Activated naive CD4-positive, alpha-beta T cell treated with anti-CD3 and anti-CD28 coated beads, Interleukin-2, amount 10 ng/mL, durations not matched to agents 7 days and 5 days (primary cell): ENCODE results near the gene CARTPT.

Source experiments
- CTCF ChIA-PET: fragments of 350-600 bp; sonication (Branson Sonifier 250); formaldehyde crosslinking; loops from one replicate; lab custom pipeline; 2021; ENCODE audit warnings: antibody characterized with exemption; lab: Charles Lee
- DNase-seq: peaks from one replicate; pipeline ENCODE4 v3.0.0-alpha.2; 2020
- H3K27ac Mint-ChIP-seq: one replicate; pipeline ENCODE4 v1.8.0; 2021; ENCODE audit warnings: mild to moderate bottlenecking, moderate library complexity, mixed read lengths
- H3K27me3 Mint-ChIP-seq: one replicate; pipeline ENCODE4 v1.8.0; 2021; ENCODE audit warnings: mild to moderate bottlenecking, mixed read lengths
- H3K36me3 Mint-ChIP-seq: one replicate; pipeline ENCODE4 v1.8.0; 2021; ENCODE audit warnings: mixed read lengths
- H3K4me1 Mint-ChIP-seq: one replicate; pipeline ENCODE4 v1.8.0; 2021; ENCODE audit warnings: mixed read lengths
- H3K4me3 Mint-ChIP-seq: one replicate; pipeline ENCODE4 v1.8.0; 2021; ENCODE audit warnings: mild to moderate bottlenecking, moderate library complexity, mixed read lengths
- H3K9me3 Mint-ChIP-seq: one replicate; pipeline ENCODE4 v1.8.0; 2021; ENCODE audit warnings: mixed read lengths

CARTPT gene

GRCh38 chr5:71719063-71719964 lies at the start of gene CARTPT:
Gene CARTPT (plus strand): TSS chr5:71719275. CDS start chr5:71719294, 19 bp downstream.
- peaks cover 61% of the 10 kb centered on the region for H3K27me3 Mint-ChIP-seq
- H3K9me3 Mint-ChIP-seq = no peaks in the 10 kb centered on the region
- CTCF ChIA-PET = no interaction called here
- no peak within 1 kb of the TSS for H3K4me3 Mint-ChIP-seq
- peak; percentile 23 for DNase-seq
- no peaks in the 10 kb centered on the region for H3K4me1 Mint-ChIP-seq
- H3K27ac Mint-ChIP-seq = no peak within 1 kb of the TSS
- no peaks in the 10 kb centered on the region for H3K36me3 Mint-ChIP-seq

DNA sequence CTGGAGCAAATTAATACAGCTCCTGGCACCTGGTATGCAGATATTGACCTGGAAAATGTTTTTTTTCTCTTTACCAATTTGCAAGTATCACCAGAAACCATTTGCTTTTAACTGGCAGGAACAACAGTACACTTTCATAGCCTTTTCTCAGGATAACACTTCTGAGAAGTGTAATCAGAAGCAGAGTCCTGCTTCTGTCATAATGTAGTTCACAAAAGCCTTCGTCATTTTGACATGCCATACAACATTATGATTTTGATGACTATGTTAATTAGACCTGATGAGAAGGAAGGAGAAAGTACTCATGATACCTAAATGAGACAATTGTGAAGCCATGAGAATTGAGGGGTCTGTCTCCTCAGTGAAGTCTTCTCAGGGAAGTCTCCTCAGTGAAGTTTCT lies 41.1 kb upstream of the CARTPT start:
- no peaks in the 10 kb centered on the region for H3K36me3 Mint-ChIP-seq
- CTCF ChIA-PET = no interaction called here
- H3K4me3 Mint-ChIP-seq = no peak overlapping the region
- H3K27me3 Mint-ChIP-seq = peaks cover 21% of the 10 kb centered on the region
- H3K9me3 Mint-ChIP-seq = no peaks in the 10 kb centered on the region
- no peak for DNase-seq
- H3K27ac Mint-ChIP-seq = no peak overlapping the region
- H3K4me1 Mint-ChIP-seq = no peaks in the 10 kb centered on the region

DNA sequence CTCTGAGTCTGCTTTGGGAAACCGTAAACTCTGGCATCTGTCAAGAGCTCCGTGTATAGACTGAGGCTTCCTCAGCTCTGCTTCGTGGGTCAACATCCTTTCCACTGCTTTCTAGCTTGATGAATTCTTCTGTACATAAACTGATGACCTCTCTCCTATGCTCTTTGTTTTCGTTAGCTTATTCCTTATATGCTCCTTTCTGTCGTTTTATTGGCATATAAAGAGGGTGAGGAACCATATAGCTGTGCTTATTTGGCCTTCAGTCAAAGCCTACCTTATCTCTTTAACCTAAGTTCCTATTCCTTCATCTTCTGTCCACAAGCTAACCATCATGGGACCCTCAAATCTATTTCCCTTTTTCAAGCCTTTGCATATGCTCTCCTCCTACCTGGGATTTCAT lies 39.4 kb upstream of the CARTPT start:
- DNase-seq = no peak
- Mint-ChIP-seq H3K36me3 (no peaks in the 10 kb centered on the region), H3K4me1 (no peaks in the 10 kb centered on the region), H3K9me3 (no peaks in the 10 kb centered on the region), H3K27me3 (peaks cover 26% of the 10 kb centered on the region), H3K4me3 (no peak overlapping the region), H3K27ac (no peak overlapping the region)
- CTCF ChIA-PET = no interaction called here

- Mint-ChIP-seq H3K36me3 (no peaks in the 10 kb centered on the region), H3K4me3 (no peak overlapping the region), H3K4me1 (no peaks in the 10 kb centered on the region), H3K27me3 (peaks cover 29% of the 10 kb centered on the region), H3K9me3 (peaks cover 3% of the 10 kb centered on the region), H3K27ac (no peak overlapping the region)
- DNase-seq = no peak
- CTCF ChIA-PET = no interaction called here
Observed at GRCh38 chr5:71680510-71680909, 38.6 kb upstream of the CARTPT start.

DNA sequence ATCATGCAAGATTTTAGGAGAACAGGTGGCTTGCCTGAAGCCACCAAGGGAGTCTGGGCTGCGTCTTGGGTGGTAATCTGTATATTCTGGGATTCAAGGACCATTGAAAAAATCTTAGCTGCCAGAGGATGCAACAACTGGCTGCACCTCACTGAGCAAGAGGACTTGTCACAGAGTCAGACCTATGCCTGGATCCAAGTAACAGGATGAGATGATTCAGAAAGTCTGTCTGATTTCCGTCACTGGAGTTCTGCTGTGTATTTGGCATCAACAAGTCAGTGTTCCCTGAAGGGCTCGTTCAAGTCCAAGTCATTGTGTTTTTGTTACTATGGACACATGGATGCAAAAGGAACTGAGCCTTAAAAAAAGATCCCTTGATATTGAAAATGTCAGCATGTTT lies 37.8 kb upstream of the CARTPT start:
- peaks cover 3% of the 10 kb centered on the region for H3K9me3 Mint-ChIP-seq
- H3K27ac Mint-ChIP-seq = no peak overlapping the region
- DNase-seq = no peak
- peaks cover 31% of the 10 kb centered on the region for H3K27me3 Mint-ChIP-seq
- CTCF ChIA-PET = no interaction called here
- no peaks in the 10 kb centered on the region for H3K36me3 Mint-ChIP-seq
- H3K4me1 Mint-ChIP-seq = no peaks in the 10 kb centered on the region
- H3K4me3 Mint-ChIP-seq = no peak overlapping the region

DNA sequence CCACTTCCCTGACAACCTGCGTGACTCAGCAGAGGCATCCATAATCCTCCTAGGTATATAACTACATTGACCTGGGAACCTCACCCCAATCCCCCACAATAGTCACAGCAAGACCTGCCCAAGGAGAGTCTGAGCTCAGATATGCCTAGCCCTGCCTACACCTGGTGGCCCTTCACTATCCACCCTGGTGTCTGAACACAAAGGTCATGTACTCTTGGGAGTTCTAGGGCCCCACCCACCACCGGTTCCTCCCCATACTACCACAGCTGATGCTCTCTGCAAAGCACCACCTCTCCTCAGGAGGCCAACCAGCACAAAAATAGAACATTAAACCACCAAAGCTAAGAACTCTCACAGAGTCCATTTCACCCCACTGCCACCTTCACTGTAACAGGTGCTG lies 34.8 kb upstream of the CARTPT start:
- no peak for DNase-seq
- Mint-ChIP-seq H3K4me1 (no peaks in the 10 kb centered on the region), H3K27me3 (peaks cover 30% of the 10 kb centered on the region), H3K4me3 (no peak overlapping the region), H3K27ac (no peak overlapping the region), H3K36me3 (no peaks in the 10 kb centered on the region), H3K9me3 (peaks cover 3% of the 10 kb centered on the region)
- CTCF ChIA-PET = no interaction called here

GRCh38 chr5:71693828-71694427 lies 25.1 kb upstream of the CARTPT start:
- peaks cover 3% of the 10 kb centered on the region for H3K9me3 Mint-ChIP-seq
- no peak overlapping the region for H3K4me3 Mint-ChIP-seq
- peaks cover 24% of the 10 kb centered on the region for H3K27me3 Mint-ChIP-seq
- H3K4me1 Mint-ChIP-seq = peaks cover 8% of the 10 kb centered on the region
- no peak for DNase-seq
- no peak overlapping the region for H3K27ac Mint-ChIP-seq
- CTCF ChIA-PET = no interaction called here
- H3K36me3 Mint-ChIP-seq = peaks cover 2% of the 10 kb centered on the region

DNA sequence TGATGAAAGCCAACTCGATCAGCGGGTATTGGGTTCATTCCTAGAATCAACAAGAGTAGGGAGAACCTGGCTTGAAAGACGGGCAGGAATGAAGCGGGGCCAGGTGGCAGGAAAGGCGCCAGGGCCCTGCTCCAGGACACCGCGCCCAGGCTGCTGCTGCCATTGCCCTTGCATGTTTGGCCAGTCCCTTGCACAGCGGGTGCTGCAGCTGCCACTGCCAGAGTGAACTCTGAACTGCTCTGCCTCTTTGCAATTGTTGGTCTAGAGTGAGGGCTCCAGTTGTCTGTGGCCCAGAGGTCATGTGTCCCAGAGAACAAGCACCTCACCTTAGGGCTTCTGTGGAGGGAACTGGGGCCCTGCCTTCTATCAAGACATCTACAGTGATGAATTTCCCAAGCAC lies 24.0 kb upstream of the CARTPT start:
- Mint-ChIP-seq H3K27me3 (peaks cover 22% of the 10 kb centered on the region), H3K9me3 (peaks cover 3% of the 10 kb centered on the region), H3K4me1 (peaks cover 8% of the 10 kb centered on the region), H3K4me3 (no peak overlapping the region), H3K27ac (no peak overlapping the region), H3K36me3 (peaks cover 2% of the 10 kb centered on the region)
- no peak for DNase-seq
- CTCF ChIA-PET = no interaction called here

- Mint-ChIP-seq H3K9me3 (peaks cover 3% of the 10 kb centered on the region), H3K4me3 (no peak overlapping the region), H3K27ac (no peak overlapping the region), H3K36me3 (peaks cover 2% of the 10 kb centered on the region), H3K27me3 (peaks cover 22% of the 10 kb centered on the region), H3K4me1 (peaks cover 8% of the 10 kb centered on the region)
- CTCF ChIA-PET = no interaction called here
- DNase-seq = no peak
Observed at GRCh38 chr5:71695595-71695994, 23.5 kb upstream of the CARTPT start.

DNA sequence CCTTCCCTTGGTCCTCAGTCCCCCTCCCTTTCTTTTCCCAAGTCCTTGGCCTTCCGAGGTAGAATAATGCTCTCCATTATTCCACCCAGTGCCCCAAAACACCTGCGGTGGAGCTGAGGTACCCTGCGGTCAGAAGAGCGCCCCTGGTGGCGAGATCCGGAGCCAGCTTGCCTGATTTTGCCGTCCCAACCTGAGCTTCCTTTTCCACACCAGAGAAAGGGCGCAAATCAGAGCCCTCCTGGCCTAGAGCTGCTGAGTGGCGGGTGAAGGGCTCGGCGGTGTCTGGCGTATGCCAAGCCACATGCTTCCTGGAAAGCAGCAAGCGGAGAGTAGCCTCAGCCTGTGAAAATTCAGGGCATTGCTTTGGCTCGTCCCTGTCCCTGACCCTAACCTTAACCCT lies 21.1 kb upstream of the CARTPT start:
- H3K4me3 Mint-ChIP-seq = no peak overlapping the region
- H3K36me3 Mint-ChIP-seq = peaks cover 2% of the 10 kb centered on the region
- no peak overlapping the region for H3K27ac Mint-ChIP-seq
- DNase-seq = no peak
- H3K4me1 Mint-ChIP-seq = peaks cover 8% of the 10 kb centered on the region
- peaks cover 27% of the 10 kb centered on the region for H3K27me3 Mint-ChIP-seq
- CTCF ChIA-PET = interaction anchor here (0.6 to 1.3 kb wide), 2 partner anchors 45 to 222 kb away, joined by 4 read pairs; no protein-coding TSS in a partner anchor
- H3K9me3 Mint-ChIP-seq = peaks cover 3% of the 10 kb centered on the region

- peaks cover 8% of the 10 kb centered on the region for H3K4me1 Mint-ChIP-seq
- CTCF ChIA-PET = interaction anchor here (1.3 kb wide), 1 partner anchor 223 kb away, joined by 4 read pairs; no protein-coding TSS in a partner anchor
- H3K4me3 Mint-ChIP-seq = no peak overlapping the region
- H3K27me3 Mint-ChIP-seq = peaks cover 19% of the 10 kb centered on the region
- peaks cover 3% of the 10 kb centered on the region for H3K9me3 Mint-ChIP-seq
- no peak for DNase-seq
- no peak overlapping the region for H3K27ac Mint-ChIP-seq
- peaks cover 2% of the 10 kb centered on the region for H3K36me3 Mint-ChIP-seq
Observed at GRCh38 chr5:71699233-71699632, 19.8 kb upstream of the CARTPT start.

DNA sequence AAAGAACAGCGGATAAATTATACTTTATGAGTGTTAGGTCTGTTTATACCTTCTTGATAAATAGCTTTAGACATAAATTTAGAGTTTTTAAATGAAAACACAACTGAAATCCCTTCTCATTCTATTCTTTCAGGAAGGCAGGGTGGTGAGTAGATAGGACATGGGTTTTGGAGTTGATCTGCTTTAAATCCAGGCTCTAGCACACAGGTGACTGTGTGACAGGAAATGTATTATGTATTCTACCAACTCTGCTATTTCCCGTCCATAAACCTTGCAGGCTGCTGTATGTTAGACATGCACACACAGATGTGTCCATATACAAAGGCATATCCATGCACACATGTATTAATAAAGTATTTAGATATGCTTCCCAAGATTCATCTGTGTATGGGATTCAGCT lies 19.3 kb upstream of the CARTPT start:
- CTCF ChIA-PET = no interaction called here
- no peak for DNase-seq
- H3K4me1 Mint-ChIP-seq = peaks cover 8% of the 10 kb centered on the region
- H3K27me3 Mint-ChIP-seq = peaks cover 22% of the 10 kb centered on the region
- no peak overlapping the region for H3K27ac Mint-ChIP-seq
- no peak overlapping the region for H3K4me3 Mint-ChIP-seq
- peaks cover 3% of the 10 kb centered on the region for H3K9me3 Mint-ChIP-seq
- peaks cover 2% of the 10 kb centered on the region for H3K36me3 Mint-ChIP-seq

- Mint-ChIP-seq H3K27me3 (peaks cover 18% of the 10 kb centered on the region), H3K4me3 (no peak overlapping the region), H3K27ac (no peak overlapping the region), H3K4me1 (peaks cover 8% of the 10 kb centered on the region), H3K9me3 (peaks cover 3% of the 10 kb centered on the region), H3K36me3 (peaks cover 2% of the 10 kb centered on the region)
- CTCF ChIA-PET = no interaction called here
- no peak for DNase-seq
Observed at GRCh38 chr5:71700803-71701202, 18.3 kb upstream of the CARTPT start.

- no peak for DNase-seq
- H3K36me3 Mint-ChIP-seq = peaks cover 2% of the 10 kb centered on the region
- CTCF ChIA-PET = no interaction called here
- H3K4me1 Mint-ChIP-seq = peaks cover 8% of the 10 kb centered on the region
- H3K27me3 Mint-ChIP-seq = peaks cover 18% of the 10 kb centered on the region
- no peak overlapping the region for H3K4me3 Mint-ChIP-seq
- peaks cover 3% of the 10 kb centered on the region for H3K9me3 Mint-ChIP-seq
- no peak overlapping the region for H3K27ac Mint-ChIP-seq
Observed at GRCh38 chr5:71701407-71701806, 17.7 kb upstream of the CARTPT start.

DNA sequence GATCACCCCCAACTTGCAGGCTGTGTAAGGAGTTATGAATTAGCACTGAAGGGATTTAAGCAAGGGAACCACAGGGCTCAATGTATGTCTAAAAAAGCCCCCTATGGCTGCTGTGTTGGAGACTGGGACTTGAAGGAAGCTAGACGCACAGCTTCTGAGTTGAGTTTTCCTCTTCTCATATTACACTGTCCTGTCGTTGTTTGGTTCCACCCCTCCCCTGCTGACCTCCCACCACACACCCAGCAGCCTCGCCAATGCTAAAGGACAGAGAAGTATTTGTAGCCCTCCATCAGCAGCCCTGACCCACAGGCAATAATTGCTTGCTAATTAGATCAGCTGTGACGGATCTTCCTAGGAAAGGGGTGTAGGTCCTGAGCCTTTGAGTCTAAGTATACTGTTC lies 15.1 kb upstream of the CARTPT start:
- no peak overlapping the region for H3K27ac Mint-ChIP-seq
- CTCF ChIA-PET = no interaction called here
- DNase-seq = no peak
- no peaks in the 10 kb centered on the region for H3K9me3 Mint-ChIP-seq
- no peak overlapping the region for H3K4me3 Mint-ChIP-seq
- H3K36me3 Mint-ChIP-seq = no peaks in the 10 kb centered on the region
- H3K4me1 Mint-ChIP-seq = no peaks in the 10 kb centered on the region
- H3K27me3 Mint-ChIP-seq = peaks cover 23% of the 10 kb centered on the region
